Right renal pelvis (tissue), 4 donors: ENCODE results near the gene NTRK2. TPM values are rescaled to one million over a fixed set of nuclear protein-coding genes. Genes with fewer than 3 reads are reported as not detected.

Experiments used
- DNase-seq, 4 donors: peaks; one replicate each; pipeline ENCODE4 v3.0.0-alpha.2; 2013; ENCODE audit warnings: low read depth in 4 of 4, low spot score in 3 of 4, missing footprints in 1 of 4
- polyA plus RNA-seq, 4 donors: library from polyadenylated mRNA; unstranded; fragments of 120-200 nt; gene quantifications; one replicate each; pipeline ENCODE4 v1.2.1, GENCODE V29; 2013; ENCODE audit not compliant: insufficient read length in 4 of 4

Gene NTRK2
- polyA plus RNA-seq, 4 donors, result 94.3 to 117 (median 109) TPM

GRCh38 chr9:84723426-84723825 lies 53.9 kb downstream of the NTRK2 start:
- no peak for DNase-seq

GRCh38 chr9:84731696-84732095 lies 62.2 kb downstream of the NTRK2 start:
- no peak for DNase-seq

- no peak for DNase-seq
Observed at GRCh38 chr9:84736081-84736480, 66.6 kb downstream of the NTRK2 start.

GRCh38 chr9:84736536-84736935 lies 67.0 kb downstream of the NTRK2 start:
- DNase-seq, result no peak

- no peak for DNase-seq
Observed at GRCh38 chr9:84738353-84738752, 68.8 kb downstream of the NTRK2 start.

- no peak for DNase-seq
Observed at GRCh38 chr9:84742261-84742660, 72.7 kb downstream of the NTRK2 start.

GRCh38 chr9:84744195-84744594 lies 74.7 kb downstream of the NTRK2 start:
- no peak for DNase-seq

- DNase-seq, result no peak
Observed at GRCh38 chr9:84744726-84745125, 75.2 kb downstream of the NTRK2 start.

- no peak for DNase-seq
Observed at GRCh38 chr9:84748112-84748511, 78.6 kb downstream of the NTRK2 start.

- no peak for DNase-seq
Observed at GRCh38 chr9:84750152-84750865, 80.8 kb downstream of the NTRK2 start.

GRCh38 chr9:84751921-84752320 lies 82.4 kb downstream of the NTRK2 start:
- no peak for DNase-seq

GRCh38 chr9:84754461-84754860 lies 84.9 kb downstream of the NTRK2 start:
- DNase-seq, result no peak

- no peak for DNase-seq
Observed at GRCh38 chr9:84754881-84755280, 85.4 kb downstream of the NTRK2 start.

- no peak for DNase-seq
Observed at GRCh38 chr9:84755380-84755779, 85.9 kb downstream of the NTRK2 start.

- no peak for DNase-seq
Observed at GRCh38 chr9:84756171-84756570, 86.6 kb downstream of the NTRK2 start.

- peak in 2 of 4 donors; percentile 4 to 8 for DNase-seq
Observed at GRCh38 chr9:84756731-84757130, 87.2 kb downstream of the NTRK2 start.

GRCh38 chr9:84758817-84759216 lies 89.3 kb downstream of the NTRK2 start:
- no peak for DNase-seq

- no peak for DNase-seq
Observed at GRCh38 chr9:84759300-84759750, 89.8 kb downstream of the NTRK2 start.

- no peak for DNase-seq
Observed at GRCh38 chr9:84759804-84760203, 90.3 kb downstream of the NTRK2 start.

- no peak for DNase-seq
Observed at GRCh38 chr9:84761137-84761808, 91.7 kb downstream of the NTRK2 start.

GRCh38 chr9:84772511-84772910 lies 103.0 kb downstream of the NTRK2 start:
- DNase-seq, result no peak

GRCh38 chr9:84773022-84773421 lies 103.5 kb downstream of the NTRK2 start:
- no peak for DNase-seq
